Lung microvascular endothelial cell (primary cell): ENCODE measurements around the gene LCT. TPM values are rescaled to one million over a fixed set of nuclear protein-coding genes. Genes with fewer than 3 reads are reported as not detected.

Experiments
- DNase-seq, 2 donors: peaks; one replicate each; pipeline versions ENCODE4 v3.0.0 to v3.0.0-alpha.2; 2010; ENCODE audit warnings: low read depth in 2 of 2
- total RNA-seq: library from RNA; depleted of rRNA; stranded (reverse); fragments of >200 nt; gene quantifications from 2 replicates; pipeline ENCODE4 v1.2.1, GENCODE V29; 2014

Gene LCT
- total RNA-seq, 1 donor from 2014 or later = not detected

DNA sequence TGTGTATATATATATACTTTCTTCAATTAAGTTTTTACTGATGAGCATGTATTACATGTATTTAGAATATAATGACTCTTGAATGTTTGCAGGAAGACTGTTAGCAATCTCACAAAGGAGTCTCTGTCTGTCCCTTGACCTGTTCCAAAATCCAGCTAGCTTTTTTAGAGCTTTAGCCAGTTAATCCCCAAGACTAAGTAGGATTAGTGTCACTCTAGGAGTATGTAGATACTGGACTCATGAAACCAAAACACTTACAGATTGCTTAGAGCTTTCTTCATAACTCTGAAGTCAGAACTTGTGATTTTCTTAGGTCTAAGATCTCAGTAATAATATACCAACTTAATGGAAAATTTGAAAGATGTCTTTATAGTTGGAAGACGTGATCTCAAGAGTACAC, 93.1 kb downstream of the LCT start:
- DNase-seq = no peak

DNA sequence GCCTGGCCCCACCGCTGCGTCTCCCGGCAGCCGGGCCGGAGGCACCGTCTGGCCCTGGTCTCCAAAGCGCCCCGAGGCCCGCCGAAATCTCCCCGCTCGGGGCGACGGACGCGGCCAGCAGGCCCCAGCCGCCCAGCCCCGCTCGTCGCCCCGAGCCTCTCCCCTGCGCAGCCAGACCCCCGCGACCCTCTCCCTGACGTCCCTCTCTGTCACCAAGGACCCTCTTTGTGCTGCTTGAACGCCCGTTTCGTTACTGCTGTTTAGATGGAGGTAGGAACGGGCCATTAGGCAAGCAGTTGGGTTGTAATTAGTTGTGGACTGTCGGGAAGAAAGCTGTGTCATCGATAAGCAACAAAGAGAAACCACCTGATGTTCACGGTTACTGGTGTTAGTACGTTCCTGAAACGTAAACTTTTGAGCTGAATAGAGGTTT, 94.6 kb downstream of the LCT start:
- DNase-seq = peak; percentile 74 to 79

DNA sequence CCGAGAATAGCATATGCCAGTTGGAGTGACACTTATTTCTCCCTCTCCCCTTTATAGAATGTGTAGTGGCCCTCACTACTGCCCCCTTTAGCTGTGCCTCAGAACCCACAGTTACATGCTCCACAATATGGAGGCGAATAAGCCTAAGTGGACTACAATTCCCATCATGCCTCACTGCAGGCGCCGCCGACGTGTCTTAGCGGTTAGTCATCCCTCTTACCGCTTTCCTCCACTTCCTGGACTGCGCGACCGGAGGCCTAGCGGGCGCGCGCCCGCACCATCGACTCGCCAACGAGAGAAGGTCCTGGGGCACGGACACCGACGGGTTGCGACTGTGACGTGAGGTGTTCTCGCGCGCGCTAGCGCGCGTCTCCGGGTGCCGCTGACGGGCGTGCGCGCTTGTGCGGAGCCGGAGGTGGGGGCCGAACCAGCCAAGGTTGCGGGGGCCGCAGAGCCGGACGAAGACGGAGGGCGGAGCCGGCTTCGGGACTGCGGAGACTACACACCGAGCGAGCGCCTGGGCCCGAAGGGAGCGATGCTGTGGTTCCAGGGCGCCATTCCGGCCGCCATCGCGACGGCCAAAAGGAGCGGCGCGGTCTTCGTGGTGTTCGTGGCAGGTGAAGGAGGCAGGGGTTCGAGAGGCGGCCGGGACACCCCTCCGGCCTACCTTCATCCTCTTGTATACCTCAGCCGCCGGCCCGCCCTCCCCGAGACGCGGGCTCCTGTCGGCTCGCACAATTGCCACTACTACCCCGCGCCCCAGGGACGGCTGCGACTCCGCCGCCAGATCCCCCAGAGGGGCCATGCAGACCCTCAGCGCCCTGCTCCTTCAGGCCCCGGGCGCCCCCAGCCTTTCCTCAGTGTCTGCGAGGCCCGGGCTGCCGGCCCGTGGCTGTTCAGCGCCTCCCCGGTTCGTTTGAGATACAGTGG, 95.3 kb downstream of the LCT start, which contains the start of gene UBXN4:
Gene UBXN4, plus strand, starts transcription at position 461 of the 930 bp plus-strand sequence. Its CDS starts 75 bp downstream, at position 536.
- DNase-seq = peak; percentile 99 to 100

DNA sequence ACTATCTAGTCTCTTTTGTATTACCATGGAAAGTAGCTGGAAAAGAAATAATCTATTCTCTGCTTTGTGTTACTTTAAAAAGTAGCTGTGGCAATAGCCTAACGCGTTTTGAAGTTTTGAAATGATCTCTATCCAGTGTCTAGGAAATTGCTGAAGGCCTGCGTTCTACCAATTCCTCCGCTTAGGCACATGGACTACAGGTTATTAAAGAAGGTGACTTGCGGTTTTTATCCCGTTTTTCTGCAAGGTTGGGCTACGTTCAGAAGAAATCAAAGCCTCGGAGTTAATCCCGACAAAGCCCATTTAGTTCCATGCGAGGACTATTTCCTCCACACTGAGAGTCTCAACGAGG, 96.0 kb downstream of the LCT start:
- DNase-seq = no peak

DNA sequence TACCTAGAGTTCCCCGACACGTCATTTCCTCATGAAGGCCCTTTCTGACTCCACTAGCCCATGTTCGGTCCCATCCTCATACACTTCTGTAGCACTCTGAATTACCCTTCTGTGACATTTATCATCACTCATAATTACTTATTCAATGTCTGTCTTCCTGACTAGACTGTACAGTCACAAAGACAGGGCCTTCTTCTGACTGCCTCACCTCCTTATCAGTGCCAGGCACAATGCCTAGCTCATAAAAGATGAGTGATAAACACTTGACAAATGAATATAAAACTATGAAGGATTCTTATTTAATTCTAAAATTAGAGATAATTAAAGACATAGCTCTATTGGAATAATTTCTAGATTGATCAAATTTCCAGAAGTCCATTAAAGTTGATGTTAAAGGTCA, 96.8 kb downstream of the LCT start:
- DNase-seq = no peak

Other genes starting within 250 kb of the LCT start
- 40.3 and 42.7 TPM in 2 replicates for gene UBXN4, start 95.3 kb downstream of the LCT start, total RNA-seq
- 7.5 and 11.1 TPM in 2 replicates for gene MCM6, start 39.3 kb upstream of the LCT start, total RNA-seq
- gene DARS1, start 148.4 kb upstream of the LCT start, total RNA-seq = 24.4 and 36.0 TPM in 2 replicates